Measurements from ENCODE around the gene CCSAP. TPM values are rescaled to one million over a fixed set of nuclear protein-coding genes. Genes with fewer than 3 reads are reported as not detected.

The CCSAP gene
- total RNA-seq, 5 donors from 2014 or later (not counting 1 experiment from before 2014, with no cell fraction given), result 7.9 to 11.4 (median 8.9) TPM

- H3K9me3 ChIP-seq, result no peaks in the 10 kb centered on the region
- H3K4me1 Mint-ChIP-seq, result peaks cover 0 to 2% (median 0%) of the 10 kb centered on the region in 3 donors
- H3K4me1 ChIP-seq (ENCODE audit: control insufficient read depth in 1 of 2, extremely low read depth in 1 of 2, insufficient read depth in 2 of 2, low read length in 2 of 2), result no peaks in the 10 kb centered on the region
- no peaks in the 10 kb centered on the region for H3K27me3 Mint-ChIP-seq
- no peak overlapping the region for H3K27ac Mint-ChIP-seq
- peaks cover 53% of the 10 kb centered on the region for H3K36me3 Mint-ChIP-seq
- WGBS (ENCODE audit: insufficient coverage), result no CpG with 5 or more reads among the region's 1 CpG
- POLR2A ChIA-PET, result no interaction called here
- ATAC-seq (replicated peaks in 1 of 4) (no peak), DNase-seq (no peak)
- no peak overlapping the region for H3K4me3 ChIP-seq (ENCODE audit: control insufficient read depth in 1 of 2, extremely low read depth in 1 of 2, low read length in 1 of 2)
- H3K9me3 Mint-ChIP-seq, result no peaks in the 10 kb centered on the region
- no peak overlapping the region for H3K4me3 Mint-ChIP-seq
- no peaks in the 10 kb centered on the region for H3K27me3 ChIP-seq (replicated peaks in 1 of 2; ENCODE audit: control insufficient read depth in 2 of 2, extremely low read depth in 1 of 2, insufficient read depth in 2 of 2, low read length in 1 of 2)
- no peak overlapping the region for H3K27ac ChIP-seq (ENCODE audit: low read length)
- CTCF ChIA-PET, result no interaction called here
- H3K36me3 ChIP-seq (ENCODE audit: control insufficient read depth in 2 of 2, extremely low read depth in 1 of 2, insufficient read depth in 1 of 2, low read length in 1 of 2), result peaks cover 0 to 39% of the 10 kb centered on the region in 2 donors
These were observed 33.8 kb downstream of the CCSAP start for GRCh38 chr1:229309074-229309473.

GRCh38 chr1:229305392-229305791, 37.5 kb downstream of the CCSAP start:
- Mint-ChIP-seq H3K36me3 (peaks cover 51% of the 10 kb centered on the region), H3K27ac (no peak overlapping the region), H3K27me3 (no peaks in the 10 kb centered on the region), H3K9me3 (no peaks in the 10 kb centered on the region), H3K4me1 (peaks cover 0 to 13% (median 9%) of the 10 kb centered on the region in 3 donors), H3K4me3 (no peak overlapping the region)
- H3K36me3 ChIP-seq (ENCODE audit: control insufficient read depth in 2 of 2, extremely low read depth in 1 of 2, insufficient read depth in 1 of 2, low read length in 1 of 2), result peaks cover 0 to 42% of the 10 kb centered on the region in 2 donors
- WGBS (ENCODE audit: insufficient coverage), result no CpG with 5 or more reads among the region's 2 CpGs
- DNase-seq, result no peak
- H3K4me3 ChIP-seq (ENCODE audit: control insufficient read depth in 1 of 2, extremely low read depth in 1 of 2, low read length in 1 of 2), result no peak overlapping the region
- no peaks in the 10 kb centered on the region for H3K4me1 ChIP-seq (ENCODE audit: control insufficient read depth in 1 of 2, extremely low read depth in 1 of 2, insufficient read depth in 2 of 2, low read length in 2 of 2)
- H3K9me3 ChIP-seq, result no peaks in the 10 kb centered on the region
- ChIA-PET POLR2A (no interaction called here), CTCF (no interaction called here)
- no peaks in the 10 kb centered on the region for H3K27me3 ChIP-seq (replicated peaks in 1 of 2; ENCODE audit: control insufficient read depth in 2 of 2, extremely low read depth in 1 of 2, insufficient read depth in 2 of 2, low read length in 1 of 2)
- H3K27ac ChIP-seq (ENCODE audit: low read length), result no peak overlapping the region
- no peak for ATAC-seq (replicated peaks in 1 of 4)

GRCh38 chr1:229303855-229304254, 39.0 kb downstream of the CCSAP start:
- CTCF ChIA-PET, result no interaction called here
- no peaks in the 10 kb centered on the region for H3K9me3 Mint-ChIP-seq
- H3K36me3 ChIP-seq (ENCODE audit: control insufficient read depth in 2 of 2, extremely low read depth in 1 of 2, insufficient read depth in 1 of 2, low read length in 1 of 2), result peaks cover 0 to 53% of the 10 kb centered on the region in 2 donors
- H3K27ac Mint-ChIP-seq, result no peak overlapping the region
- no CpG with 5 or more reads among the region's 4 CpGs for WGBS (ENCODE audit: insufficient coverage)
- no peaks in the 10 kb centered on the region for H3K27me3 ChIP-seq (replicated peaks in 1 of 2; ENCODE audit: control insufficient read depth in 2 of 2, extremely low read depth in 1 of 2, insufficient read depth in 2 of 2, low read length in 1 of 2)
- peaks cover 0 to 13% (median 9%) of the 10 kb centered on the region in 3 donors for H3K4me1 Mint-ChIP-seq
- H3K4me3 Mint-ChIP-seq, result no peak overlapping the region
- POLR2A ChIA-PET, result interaction anchor here in 1 of 2 donors (0.7 kb wide), 1 partner anchor 28 kb away, joined by 4 read pairs; no protein-coding TSS in a partner anchor
- ATAC-seq (replicated peaks in 1 of 4) (no peak), DNase-seq (no peak)
- no peaks in the 10 kb centered on the region for H3K9me3 ChIP-seq
- peaks cover 57% of the 10 kb centered on the region for H3K36me3 Mint-ChIP-seq
- no peaks in the 10 kb centered on the region for H3K27me3 Mint-ChIP-seq
- no peak overlapping the region for H3K4me3 ChIP-seq (ENCODE audit: control insufficient read depth in 1 of 2, extremely low read depth in 1 of 2, low read length in 1 of 2)
- no peak overlapping the region for H3K27ac ChIP-seq (ENCODE audit: low read length)
- no peaks in the 10 kb centered on the region for H3K4me1 ChIP-seq (ENCODE audit: control insufficient read depth in 1 of 2, extremely low read depth in 1 of 2, insufficient read depth in 2 of 2, low read length in 2 of 2)

- no peaks in the 10 kb centered on the region for H3K4me1 ChIP-seq (ENCODE audit: control insufficient read depth in 1 of 2, extremely low read depth in 1 of 2, insufficient read depth in 2 of 2, low read length in 2 of 2)
- Mint-ChIP-seq H3K27me3 (no peaks in the 10 kb centered on the region), H3K4me3 (no peak overlapping the region), H3K27ac (no peak overlapping the region), H3K36me3 (peaks cover 50% of the 10 kb centered on the region), H3K4me1 (peaks cover 0 to 13% (median 9%) of the 10 kb centered on the region in 3 donors), H3K9me3 (no peaks in the 10 kb centered on the region)
- peaks cover 0 to 49% of the 10 kb centered on the region in 2 donors for H3K36me3 ChIP-seq (ENCODE audit: control insufficient read depth in 2 of 2, extremely low read depth in 1 of 2, insufficient read depth in 1 of 2, low read length in 1 of 2)
- no peak for ATAC-seq (replicated peaks in 1 of 4)
- no peak for DNase-seq
- 100% methylated on average over 5 of the region's 8 CpGs for WGBS (ENCODE audit: insufficient coverage)
- no peaks in the 10 kb centered on the region for H3K9me3 ChIP-seq
- H3K27me3 ChIP-seq (replicated peaks in 1 of 2; ENCODE audit: control insufficient read depth in 2 of 2, extremely low read depth in 1 of 2, insufficient read depth in 2 of 2, low read length in 1 of 2), result no peaks in the 10 kb centered on the region
- CTCF ChIA-PET, result no interaction called here
- H3K4me3 ChIP-seq (ENCODE audit: control insufficient read depth in 1 of 2, extremely low read depth in 1 of 2, low read length in 1 of 2), result no peak overlapping the region
- H3K27ac ChIP-seq (ENCODE audit: low read length), result no peak overlapping the region
- POLR2A ChIA-PET, result no interaction called here
These were observed 40.1 kb downstream of the CCSAP start for GRCh38 chr1:229302740-229303139.

GRCh38 chr1:229300099-229300757, 42.6 kb downstream of the CCSAP start:
- CTCF ChIA-PET, result no interaction called here
- peaks cover 60% of the 10 kb centered on the region for H3K36me3 Mint-ChIP-seq

GRCh38 chr1:229298887-229299503, 43.9 kb downstream of the CCSAP start:
- ATAC-seq (replicated peaks in 1 of 4), result no peak
- no peaks in the 10 kb centered on the region for H3K27me3 ChIP-seq (replicated peaks in 1 of 2; ENCODE audit: control insufficient read depth in 2 of 2, extremely low read depth in 1 of 2, insufficient read depth in 2 of 2, low read length in 1 of 2)
- Mint-ChIP-seq H3K4me3 (no peak overlapping the region), H3K27me3 (no peaks in the 10 kb centered on the region), H3K9me3 (no peaks in the 10 kb centered on the region), H3K4me1 (peaks cover 5 to 11% (median 9%) of the 10 kb centered on the region in 3 donors), H3K27ac (no peak overlapping the region), H3K36me3 (peaks cover 60% of the 10 kb centered on the region)
- H3K4me3 ChIP-seq (ENCODE audit: control insufficient read depth in 1 of 2, extremely low read depth in 1 of 2, low read length in 1 of 2), result no peak overlapping the region
- ChIA-PET POLR2A (no interaction called here), CTCF (interaction anchor here in 1 of 2 donors (0.9 kb wide), 1 partner anchor 8 kb away, joined by 3 read pairs; no protein-coding TSS in a partner anchor)
- WGBS (ENCODE audit: insufficient coverage), result 100% methylated on average over 2 of the region's 5 CpGs
- no peaks in the 10 kb centered on the region for H3K9me3 ChIP-seq
- DNase-seq, result no peak
- H3K36me3 ChIP-seq (ENCODE audit: control insufficient read depth in 2 of 2, extremely low read depth in 1 of 2, insufficient read depth in 1 of 2, low read length in 1 of 2), result peaks cover 0 to 51% of the 10 kb centered on the region in 2 donors
- H3K27ac ChIP-seq (ENCODE audit: low read length), result no peak overlapping the region
- H3K4me1 ChIP-seq (ENCODE audit: control insufficient read depth in 1 of 2, extremely low read depth in 1 of 2, insufficient read depth in 2 of 2, low read length in 2 of 2), result no peaks in the 10 kb centered on the region

More at GRCh38 chr1:229300099-229300757, 42.6 kb downstream of the CCSAP start:
- WGBS (ENCODE audit: insufficient coverage), result 82% methylated on average over 6 of the region's 6 CpGs
- Mint-ChIP-seq H3K4me1 (peaks cover 0 to 13% (median 9%) of the 10 kb centered on the region in 3 donors), H3K9me3 (no peaks in the 10 kb centered on the region), H3K4me3 (no peak overlapping the region), H3K27ac (no peak overlapping the region), H3K27me3 (no peaks in the 10 kb centered on the region)
- peaks cover 0 to 57% of the 10 kb centered on the region in 2 donors for H3K36me3 ChIP-seq (ENCODE audit: control insufficient read depth in 2 of 2, extremely low read depth in 1 of 2, insufficient read depth in 1 of 2, low read length in 1 of 2)
- H3K9me3 ChIP-seq, result no peaks in the 10 kb centered on the region
- H3K4me1 ChIP-seq (ENCODE audit: control insufficient read depth in 1 of 2, extremely low read depth in 1 of 2, insufficient read depth in 2 of 2, low read length in 2 of 2), result no peaks in the 10 kb centered on the region
- POLR2A ChIA-PET, result no interaction called here
- no peak overlapping the region for H3K4me3 ChIP-seq (ENCODE audit: control insufficient read depth in 1 of 2, extremely low read depth in 1 of 2, low read length in 1 of 2)
- H3K27me3 ChIP-seq (replicated peaks in 1 of 2; ENCODE audit: control insufficient read depth in 2 of 2, extremely low read depth in 1 of 2, insufficient read depth in 2 of 2, low read length in 1 of 2), result no peaks in the 10 kb centered on the region
- no peak for ATAC-seq (replicated peaks in 1 of 4)
- H3K27ac ChIP-seq (ENCODE audit: low read length), result no peak overlapping the region
- DNase-seq, result no peak

Measured in T-cell (primary cell).